ENCODE results near the gene IGSF11. TPM values are rescaled to one million over a fixed set of nuclear protein-coding genes. Genes with fewer than 3 reads are reported as not detected.

Gene IGSF11
- total and polyA plus RNA-seq, 2 donors (not counting 1 experiment from before 2014, with no cell fraction given), result not detected

DNA sequence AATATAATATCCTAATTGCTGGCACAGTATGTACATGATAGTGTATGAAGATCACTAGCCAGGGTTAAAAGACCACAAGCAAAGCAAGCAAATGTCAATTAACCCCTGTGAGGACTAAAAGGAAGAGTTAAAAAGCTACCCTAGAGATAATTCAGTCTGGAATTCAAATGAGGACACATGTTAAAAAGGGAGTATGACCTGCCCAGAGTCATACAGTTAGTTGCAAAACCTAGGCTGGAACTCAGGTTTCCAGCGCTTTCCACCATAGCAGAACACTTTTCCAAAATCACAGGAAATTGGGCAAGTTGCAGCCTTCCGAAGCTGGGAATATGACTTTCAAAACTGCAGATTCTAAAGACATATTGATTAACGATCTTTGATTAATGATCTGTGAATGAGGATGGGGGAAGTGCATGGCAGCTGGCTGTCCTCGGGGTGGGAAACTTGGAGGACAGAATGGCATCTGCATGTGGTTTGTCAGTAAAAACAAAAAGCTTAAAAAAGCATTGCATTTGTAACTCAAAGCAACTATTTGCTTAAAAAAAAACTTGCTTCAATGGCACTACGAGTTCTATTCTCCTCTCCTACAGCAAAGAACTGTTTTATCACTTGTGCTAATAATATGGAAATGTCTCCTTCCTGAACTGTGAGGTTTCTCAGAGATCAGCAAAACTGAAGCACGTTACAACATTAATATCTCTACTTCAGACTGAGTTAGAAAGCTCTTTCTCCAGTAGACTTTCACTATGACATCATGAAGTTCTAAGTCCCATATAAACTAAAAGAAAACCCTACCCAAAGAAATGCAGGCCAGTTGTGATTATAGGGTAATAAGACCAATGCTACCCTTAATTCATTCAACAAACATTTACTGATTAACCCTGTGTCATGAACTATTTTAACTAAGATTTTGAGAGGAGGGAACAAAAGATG, 46.2 kb downstream of the IGSF11 start:
- H3K36me3 ChIP-seq (replicated peaks in 1 of 2; ENCODE audit: control extremely low read depth in 1 of 2, control insufficient read depth in 1 of 2, extremely low read depth in 1 of 2, insufficient read depth in 2 of 2, low read length in 1 of 2), result no peaks in the 10 kb centered on the region
- no peaks in the 10 kb centered on the region for H4K20me1 ChIP-seq (ENCODE audit: control insufficient read depth, insufficient read depth, low read length, poor library complexity, severe bottlenecking)
- no peak overlapping the region for H3K27ac ChIP-seq (ENCODE audit: low read length in 2 of 2)
- no peak overlapping the region for H3K4me3 ChIP-seq (ENCODE audit: control extremely low read depth in 1 of 5, extremely low read depth in 1 of 5, insufficient read depth in 1 of 5, low read depth in 2 of 5, low read length in 4 of 5)
- no peak overlapping the region for H2AFZ ChIP-seq (ENCODE audit: insufficient read depth, low read depth, low read length, poor library complexity, severe bottlenecking)
- H3K4me1 ChIP-seq (ENCODE audit: control insufficient read depth in 2 of 2, insufficient read depth in 2 of 2, low read length in 2 of 2), result no peaks in the 10 kb centered on the region
- ChIA-PET CTCF (no interaction called here), POLR2A (no interaction called here)
- H3K9ac ChIP-seq (ENCODE audit: low read length), result no peak overlapping the region
- 87% methylated on average over 3 of the region's 6 CpGs for whole genome bisulfite sequencing (ENCODE audit: insufficient coverage)
- Mint-ChIP-seq H3K9me3 (ENCODE audit: insufficient read depth) (no peaks in the 10 kb centered on the region), H3K27ac (no peak overlapping the region), H3K27me3 (peaks cover 21% of the 10 kb centered on the region), H3K4me1 (no peaks in the 10 kb centered on the region), H3K4me3 (no peak overlapping the region)
- ATAC-seq (ENCODE audit: low read depth), result no peak
- peaks cover 0 to 4% (median 0%) of the 10 kb centered on the region in 4 experiments for H3K27me3 ChIP-seq (replicated peaks in 1 of 4; ENCODE audit: control extremely low read depth in 1 of 4, control insufficient read depth in 3 of 4, insufficient read depth in 4 of 4, low read length in 3 of 4)
- no peaks in the 10 kb centered on the region for H3K9me3 ChIP-seq (ENCODE audit: control extremely low read depth in 1 of 3, control insufficient read depth in 2 of 3, insufficient read depth in 1 of 3, low read length in 2 of 3)
- intact Hi-C loops (cut with micrococcal nuclease), result no loop called here
- no peaks in the 10 kb centered on the region for H3K79me2 ChIP-seq (ENCODE audit: control insufficient read depth, insufficient read depth, low read length)
- no peak for TF ChIP-seq EZH2 (IDR thresholded peaks at IDR 0.05; ENCODE audit: borderline replicate concordance, insufficient read depth, low read depth, low read length, poor library complexity, severe bottlenecking)
- no peak for DNase-seq
- no peak overlapping the region for H3K4me2 ChIP-seq (replicated peaks; ENCODE audit: low read depth, low read length, poor library complexity, severe bottlenecking)

DNA sequence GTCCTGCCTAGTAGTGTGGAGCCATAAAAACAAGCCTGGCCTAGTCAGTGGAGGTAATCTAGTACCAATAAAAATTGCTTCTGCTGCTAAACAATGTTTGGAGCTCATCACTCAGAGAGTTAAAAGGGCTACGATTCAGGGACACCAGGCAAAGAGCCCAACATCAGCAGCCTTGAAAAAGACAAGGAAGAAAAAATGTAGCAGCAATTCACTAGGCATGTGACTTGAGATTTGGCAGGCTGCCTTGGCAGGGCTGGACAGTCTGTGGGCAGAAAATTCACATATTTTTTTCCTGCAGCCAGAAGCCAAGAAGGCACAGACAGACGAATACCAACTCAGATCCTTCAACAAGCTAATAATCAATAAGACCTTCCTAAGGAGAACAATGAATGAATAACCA, 47.2 kb downstream of the IGSF11 start:
- TF ChIP-seq, protein P1, sequence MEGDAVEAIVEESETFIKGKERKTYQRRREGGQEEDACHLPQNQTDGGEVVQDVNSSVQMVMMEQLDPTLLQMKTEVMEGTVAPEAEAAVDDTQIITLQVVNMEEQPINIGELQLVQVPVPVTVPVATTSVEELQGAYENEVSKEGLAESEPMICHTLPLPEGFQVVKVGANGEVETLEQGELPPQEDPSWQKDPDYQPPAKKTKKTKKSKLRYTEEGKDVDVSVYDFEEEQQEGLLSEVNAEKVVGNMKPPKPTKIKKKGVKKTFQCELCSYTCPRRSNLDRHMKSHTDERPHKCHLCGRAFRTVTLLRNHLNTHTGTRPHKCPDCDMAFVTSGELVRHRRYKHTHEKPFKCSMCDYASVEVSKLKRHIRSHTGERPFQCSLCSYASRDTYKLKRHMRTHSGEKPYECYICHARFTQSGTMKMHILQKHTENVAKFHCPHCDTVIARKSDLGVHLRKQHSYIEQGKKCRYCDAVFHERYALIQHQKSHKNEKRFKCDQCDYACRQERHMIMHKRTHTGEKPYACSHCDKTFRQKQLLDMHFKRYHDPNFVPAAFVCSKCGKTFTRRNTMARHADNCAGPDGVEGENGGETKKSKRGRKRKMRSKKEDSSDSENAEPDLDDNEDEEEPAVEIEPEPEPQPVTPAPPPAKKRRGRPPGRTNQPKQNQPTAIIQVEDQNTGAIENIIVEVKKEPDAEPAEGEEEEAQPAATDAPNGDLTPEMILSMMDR (IDR thresholded peaks at IDR 0.05), result no peak
- no peak for TF ChIP-seq EZH2 (IDR thresholded peaks at IDR 0.05; ENCODE audit: borderline replicate concordance, insufficient read depth, low read depth, low read length, poor library complexity, severe bottlenecking)
- no peaks in the 10 kb centered on the region for H3K36me3 ChIP-seq (replicated peaks in 1 of 2; ENCODE audit: control extremely low read depth in 1 of 2, control insufficient read depth in 1 of 2, extremely low read depth in 1 of 2, insufficient read depth in 2 of 2, low read length in 1 of 2)
- no peaks in the 10 kb centered on the region for H3K9me3 Mint-ChIP-seq (ENCODE audit: insufficient read depth)
- H3K27me3 Mint-ChIP-seq, result peaks cover 24% of the 10 kb centered on the region
- intact Hi-C loops (cut with micrococcal nuclease), result no loop called here
- H4K20me1 ChIP-seq (ENCODE audit: control insufficient read depth, insufficient read depth, low read length, poor library complexity, severe bottlenecking), result no peaks in the 10 kb centered on the region
- no peaks in the 10 kb centered on the region for H3K79me2 ChIP-seq (ENCODE audit: control insufficient read depth, insufficient read depth, low read length)
- ChIA-PET POLR2A (no interaction called here), CTCF (no interaction called here)
- H2AFZ ChIP-seq (ENCODE audit: insufficient read depth, low read depth, low read length, poor library complexity, severe bottlenecking), result no peak overlapping the region
- H3K27me3 ChIP-seq (replicated peaks in 1 of 4; ENCODE audit: control extremely low read depth in 1 of 4, control insufficient read depth in 3 of 4, insufficient read depth in 4 of 4, low read length in 3 of 4), result peaks cover 0 to 4% (median 0%) of the 10 kb centered on the region in 4 experiments
- H3K4me1 Mint-ChIP-seq, result no peaks in the 10 kb centered on the region
- no peak for DNase-seq
- no peak overlapping the region for H3K27ac ChIP-seq (ENCODE audit: low read length in 2 of 2)
- H3K27ac Mint-ChIP-seq, result no peak overlapping the region
- no peak overlapping the region for H3K4me3 Mint-ChIP-seq
- H3K4me1 ChIP-seq (ENCODE audit: control insufficient read depth in 2 of 2, insufficient read depth in 2 of 2, low read length in 2 of 2), result no peaks in the 10 kb centered on the region
- WGBS (ENCODE audit: insufficient coverage), result 28% methylated on average over 2 of the region's 2 CpGs
- ATAC-seq (ENCODE audit: low read depth), result no peak
- H3K4me2 ChIP-seq (replicated peaks; ENCODE audit: low read depth, low read length, poor library complexity, severe bottlenecking), result no peak overlapping the region
- no peaks in the 10 kb centered on the region for H3K9me3 ChIP-seq (ENCODE audit: control extremely low read depth in 1 of 3, control insufficient read depth in 2 of 3, insufficient read depth in 1 of 3, low read length in 2 of 3)
- H3K9ac ChIP-seq (ENCODE audit: low read length), result no peak overlapping the region
- no peak overlapping the region for H3K4me3 ChIP-seq (ENCODE audit: control extremely low read depth in 1 of 5, extremely low read depth in 1 of 5, insufficient read depth in 1 of 5, low read depth in 2 of 5, low read length in 4 of 5)
